GM19193 (cell line): ENCODE measurements around the gene PAGR1.

Experiments
- POLR2A ChIP-seq: IDR thresholded peaks from 4 replicates; pipeline ENCODE4 v1.6.1; 2011; ENCODE audit not compliant: insufficient read depth, insufficient read length; ENCODE audit errors: extremely low read depth

The PAGR1 gene

GRCh38 chr16:29809031-29809747, 6.8 kb upstream of the PAGR1 start:
- TF ChIP-seq POLR2A: no peak

- TF ChIP-seq POLR2A: no peak
These were observed 5.9 kb upstream of the PAGR1 start for GRCh38 chr16:29809850-29810698.

GRCh38 chr16:29810699-29811169, 5.2 kb upstream of the PAGR1 start:
- TF ChIP-seq POLR2A: no peak

- TF ChIP-seq POLR2A: no peak
These were observed 4.6 kb upstream of the PAGR1 start for GRCh38 chr16:29811170-29811895.

GRCh38 chr16:29811896-29812665, 3.9 kb upstream of the PAGR1 start, which contains the start of gene PRRT2:
PRRT2 (plus strand) TSS chr16:29812193; CDS start chr16:29813055, 862 bp downstream.
- no peak for TF ChIP-seq POLR2A

GRCh38 chr16:29812754-29813643, 3.0 kb upstream of the PAGR1 start:
- TF ChIP-seq POLR2A: no peak

GRCh38 chr16:29813644-29814562, 2.0 kb upstream of the PAGR1 start:
- TF ChIP-seq POLR2A: no peak

- TF ChIP-seq POLR2A: no peak
These were observed 1.4 kb upstream of the PAGR1 start for GRCh38 chr16:29814592-29814991.

GRCh38 chr16:29815032-29815721, 775 bp upstream of the PAGR1 start:
- TF ChIP-seq POLR2A: no peak

- TF ChIP-seq POLR2A: no peak
These were observed 916 bp downstream of the PAGR1 start for GRCh38 chr16:29816694-29817441.

GRCh38 chr16:29818082-29818481, 2.1 kb downstream of the PAGR1 start:
- TF ChIP-seq POLR2A: no peak
